CD14-positive monocyte (primary cell): Measurements from ENCODE around the gene EML4. TPM values are rescaled to one million over a fixed set of nuclear protein-coding genes. Genes with fewer than 3 reads are reported as not detected.

ENCODE experiments used
- DNase-seq, 3 donors: peaks; one replicate each; pipeline ENCODE4 v3.0.0-alpha.2; 2011 to 2022
- H2AFZ ChIP-seq: 2 replicates; pipeline ENCODE4 v1.6.0; 2012; ENCODE audit warnings: mild to moderate bottlenecking, low read depth, low read length, inconsistent platforms; ENCODE audit not compliant: insufficient read depth, poor library complexity, severe bottlenecking
- H3K27ac ChIP-seq, 2 donors: 1 replicate in 1 of 2; 2 replicates in 1 of 2; pipeline ENCODE4 v1.5.1; 2012 to 2013; ENCODE audit warnings: low read length in 2 of 2, control low read depth in 1 of 2, inconsistent platforms in 1 of 2, low read depth in 1 of 2, mild to moderate bottlenecking in 1 of 2
- H3K27me3 ChIP-seq, 2 donors: one replicate each; pipeline versions ENCODE4 v1.6.0 to v1.6.1; 2011 to 2013; ENCODE audit warnings: low read length in 2 of 2; ENCODE audit not compliant: control insufficient read depth in 2 of 2, insufficient read depth in 2 of 2
- H3K36me3 ChIP-seq, 2 donors: replicated peaks in 1 of 2; 1 replicate in 1 of 2; 2 replicates in 1 of 2; pipeline versions ENCODE4 v1.5.1 to v1.6.1; 2012 to 2013; ENCODE audit warnings: low read length in 2 of 2, control low read depth in 1 of 2, inconsistent platforms in 1 of 2, mild to moderate bottlenecking in 1 of 2; ENCODE audit not compliant: insufficient read depth in 2 of 2, control insufficient read depth in 1 of 2
- H3K4me1 ChIP-seq, 2 donors: 1 replicate in 1 of 2; 2 replicates in 1 of 2; pipeline versions ENCODE4 v1.5.1 to v1.6.1; 2012 to 2013; ENCODE audit warnings: low read length in 2 of 2, control low read depth in 1 of 2, inconsistent platforms in 1 of 2, mild to moderate bottlenecking in 1 of 2, moderate library complexity in 1 of 2; ENCODE audit not compliant: insufficient read depth in 2 of 2, control insufficient read depth in 1 of 2
- H3K4me2 ChIP-seq: replicated peaks from 2 replicates; pipeline ENCODE3; 2012; ENCODE audit warnings: low read length, moderate library complexity, mild to moderate bottlenecking; ENCODE audit not compliant: poor library complexity, severe bottlenecking; ENCODE audit errors: extremely low read depth
- H3K4me3 ChIP-seq, 3 experiments: fragments of 200-600 bp in 1 of 3; sonication (generic) in 1 of 3; replicated peaks in 1 of 3; 1 replicate in 2 of 3; 2 replicates in 1 of 3; pipeline ENCODE4 v1.5.1; 2011 to 2013; ENCODE audit warnings: low read length in 3 of 3, mild to moderate bottlenecking in 3 of 3, control low read depth in 2 of 3, low read depth in 2 of 3, inconsistent platforms in 1 of 3, moderate library complexity in 1 of 3
- H3K79me2 ChIP-seq: 2 replicates; pipeline ENCODE4 v1.6.0; 2012; ENCODE audit warnings: mild to moderate bottlenecking, control low read depth, inconsistent platforms, low read length, moderate library complexity; ENCODE audit not compliant: insufficient read depth
- H3K9ac ChIP-seq: 2 replicates; pipeline ENCODE4 v1.6.0; 2017; ENCODE audit warnings: low read length, mild to moderate bottlenecking; ENCODE audit not compliant: insufficient read depth, poor library complexity, severe bottlenecking
- H3K9me3 ChIP-seq, 2 donors: replicated peaks in 1 of 2; 1 replicate in 1 of 2; 2 replicates in 1 of 2; pipeline versions ENCODE4 v1.5.1 to v1.6.1; 2012 to 2013; ENCODE audit warnings: low read length in 2 of 2, control low read depth in 1 of 2; ENCODE audit not compliant: control insufficient read depth in 1 of 2, insufficient read depth in 1 of 2
- H4K20me1 ChIP-seq: 2 replicates; pipeline ENCODE4 v1.6.0; 2012; ENCODE audit warnings: mild to moderate bottlenecking, low read length, control low read depth, moderate library complexity; ENCODE audit not compliant: insufficient read depth
- H3K27ac Mint-ChIP-seq, 7 donors: one replicate each; pipeline ENCODE4 v1.8.0; 2020; ENCODE audit warnings: mild to moderate bottlenecking in 7 of 7, mixed read lengths in 7 of 7, moderate library complexity in 6 of 7, inconsistent platforms in 2 of 7
- H3K27me3 Mint-ChIP-seq, 3 donors: one replicate each; pipeline ENCODE4 v1.8.0; 2021 to 2022; ENCODE audit warnings: low read depth in 3 of 3, mild to moderate bottlenecking in 3 of 3, mixed read lengths in 3 of 3, moderate library complexity in 3 of 3, inconsistent platforms in 1 of 3
- H3K36me3 Mint-ChIP-seq, 2 donors: one replicate each; pipeline ENCODE4 v1.8.0; 2020; ENCODE audit warnings: mixed read lengths in 2 of 2, inconsistent platforms in 1 of 2, mild to moderate bottlenecking in 1 of 2
- H3K4me1 Mint-ChIP-seq: one replicate; pipeline ENCODE4 v1.8.0; 2020; ENCODE audit warnings: mild to moderate bottlenecking, mixed read lengths
- H3K4me3 Mint-ChIP-seq, 2 donors: one replicate each; pipeline ENCODE4 v1.8.0; 2020; ENCODE audit warnings: mild to moderate bottlenecking in 2 of 2, mixed read lengths in 2 of 2, moderate library complexity in 1 of 2
- H3K9me3 Mint-ChIP-seq, 7 donors: one replicate each; pipeline ENCODE4 v1.8.0; 2020 to 2022; ENCODE audit warnings: mixed read lengths in 7 of 7, mild to moderate bottlenecking in 6 of 7, moderate library complexity in 6 of 7, inconsistent platforms in 2 of 7
- CTCF ChIP-seq: fragments of 200-600 bp; IDR thresholded peaks from one replicate; pipeline ENCODE4 v1.8.0; 2022; ENCODE audit warnings: antibody characterized with exemption, mild to moderate bottlenecking
- WGBS: methylation state at CpG from one replicate; pipeline ENCODE4 v1.1.5; 2013; ENCODE audit warnings: missing lambda C conversion rate; ENCODE audit not compliant: insufficient coverage; 5-methylcytosine and 5-hydroxymethylcytosine counted together
- intact Hi-C, 2 donors: fragments of 100-400 bp; cut with micrococcal nuclease; formaldehyde crosslinking; loops; one replicate each; pipeline versions ENCODE4 v1.15.0 to v1.15.1; 2023
- polyA plus RNA-seq, 3 donors: library from polyadenylated mRNA; depleted of rRNA in 1 of 3; unstranded in 2 of 3; stranded (reverse) in 1 of 3; fragments of 300-500 nt in 2 of 3; fragments of >200 nt in 1 of 3; fragmentation: Illumina TruSeq in 2 of 3; gene quantifications; 1 replicate in 2 of 3; 2 replicates in 1 of 3; pipeline ENCODE4 v1.2.3, GENCODE V29; 2012 to 2021

Gene EML4
- polyA plus RNA-seq, 3 donors = 11.5 to 24.3 (median 15.0) TPM

- Histone ChIP-seq H3K4me1 (no peaks in the 10 kb centered on the region), H3K27me3 (no peaks in the 10 kb centered on the region), H3K4me2 (no peak overlapping the region), H3K79me2 (no peaks in the 10 kb centered on the region), H3K9me3 (no peaks in the 10 kb centered on the region), H3K36me3 (peaks cover 65 to 96% of the 10 kb centered on the region in 2 donors), H3K27ac (no peak overlapping the region), H4K20me1 (no peaks in the 10 kb centered on the region), H3K9ac (no peak overlapping the region), H2AFZ (no peak overlapping the region), H3K4me3 (no peak overlapping the region)
- Mint-ChIP-seq H3K9me3 (no peaks in the 10 kb centered on the region), H3K4me1 (no peaks in the 10 kb centered on the region), H3K27ac (no peak overlapping the region), H3K4me3 (no peak overlapping the region), H3K27me3 (no peaks in the 10 kb centered on the region), H3K36me3 (peaks cover 65 to 80% of the 10 kb centered on the region in 2 donors)
- intact Hi-C loops = no loop called here
- no peak for TF ChIP-seq CTCF
- no peak for DNase-seq
- no CpG with 5 or more reads among the region's 8 CpGs for whole genome bisulfite sequencing
Observed at GRCh38 chr2:42290005-42290404, 120.9 kb downstream of the EML4 start.

- H3K79me2 ChIP-seq = no peaks in the 10 kb centered on the region
- Mint-ChIP-seq H3K4me1 (no peaks in the 10 kb centered on the region), H3K27ac (no peak overlapping the region), H3K4me3 (no peak overlapping the region), H3K36me3 (peaks cover 73 to 85% of the 10 kb centered on the region in 2 donors), H3K9me3 (no peaks in the 10 kb centered on the region), H3K27me3 (no peaks in the 10 kb centered on the region)
- H3K36me3 ChIP-seq = peaks cover 66 to 96% of the 10 kb centered on the region in 2 donors
- no peaks in the 10 kb centered on the region for H3K27me3 ChIP-seq
- DNase-seq = no peak
- H2AFZ ChIP-seq = no peak overlapping the region
- no peak overlapping the region for H3K9ac ChIP-seq
- no peak overlapping the region for H3K4me3 ChIP-seq
- H4K20me1 ChIP-seq = no peaks in the 10 kb centered on the region
- intact Hi-C loops = no loop called here
- no peak overlapping the region for H3K4me2 ChIP-seq
- WGBS = 100% methylated on average over 2 of the region's 8 CpGs
- no peak for TF ChIP-seq CTCF
- no peaks in the 10 kb centered on the region for H3K4me1 ChIP-seq
- no peak overlapping the region for H3K27ac ChIP-seq
- H3K9me3 ChIP-seq = no peaks in the 10 kb centered on the region
Observed at GRCh38 chr2:42293019-42293418, 123.9 kb downstream of the EML4 start.
